Measurements from ENCODE around the gene MAP2K2.
A peak's percentile ranks its signal among the peaks of the same experiment; 100 is the strongest.

Gene MAP2K2

DNA sequence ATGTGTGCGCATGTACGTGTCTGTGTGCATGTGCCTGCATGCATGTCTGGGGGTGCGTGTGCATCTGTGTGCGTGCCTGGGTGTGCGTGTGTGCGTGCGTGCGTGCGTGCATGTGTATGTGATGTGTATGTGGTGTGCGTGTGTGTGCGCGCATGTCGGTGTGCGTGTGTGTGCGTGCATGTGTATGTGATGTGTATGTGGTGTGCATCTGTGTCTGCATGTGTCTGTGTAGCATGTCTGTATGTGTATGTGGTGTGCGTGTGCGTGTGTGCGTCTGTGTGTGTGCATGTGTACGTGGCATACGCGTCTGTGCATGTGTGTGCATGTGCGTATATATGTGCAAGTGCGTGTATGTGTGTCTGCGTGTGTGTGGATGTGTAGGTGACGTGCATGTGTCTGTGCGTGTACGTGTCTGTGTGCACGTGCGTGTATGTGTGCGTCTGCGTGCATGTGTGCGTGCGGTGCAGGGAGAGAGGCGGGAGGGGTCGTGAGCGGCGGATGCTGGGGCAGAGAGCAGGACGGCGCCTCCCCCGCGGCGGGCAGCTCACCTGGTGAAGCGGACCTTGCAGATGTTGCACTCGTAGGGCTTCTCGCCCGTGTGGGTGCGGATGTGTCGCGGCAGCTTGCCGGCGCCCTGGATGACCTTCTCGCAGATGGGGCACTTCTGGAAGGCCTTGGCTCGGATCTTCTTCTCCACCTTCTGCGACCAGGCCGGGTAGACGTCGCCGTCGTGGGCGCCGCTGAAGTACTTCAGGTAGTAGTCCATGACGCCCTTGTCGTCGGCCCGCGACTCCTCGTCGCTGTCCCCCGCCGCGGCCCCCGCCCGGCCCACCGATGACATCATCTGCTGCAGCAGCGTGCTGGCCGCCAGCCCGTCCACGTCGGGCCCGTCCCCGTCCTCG lies 70.2 kb downstream of the MAP2K2 start:
- Mint-ChIP-seq H3K4me1 (peaks cover 43% of the 10 kb centered on the region), H3K27me3 (no peaks in the 10 kb centered on the region), H3K36me3 (peaks cover 24% of the 10 kb centered on the region), H3K27ac (no peak overlapping the region), H3K9me3 (no peaks in the 10 kb centered on the region), H3K4me3 (no peak overlapping the region)

DNA sequence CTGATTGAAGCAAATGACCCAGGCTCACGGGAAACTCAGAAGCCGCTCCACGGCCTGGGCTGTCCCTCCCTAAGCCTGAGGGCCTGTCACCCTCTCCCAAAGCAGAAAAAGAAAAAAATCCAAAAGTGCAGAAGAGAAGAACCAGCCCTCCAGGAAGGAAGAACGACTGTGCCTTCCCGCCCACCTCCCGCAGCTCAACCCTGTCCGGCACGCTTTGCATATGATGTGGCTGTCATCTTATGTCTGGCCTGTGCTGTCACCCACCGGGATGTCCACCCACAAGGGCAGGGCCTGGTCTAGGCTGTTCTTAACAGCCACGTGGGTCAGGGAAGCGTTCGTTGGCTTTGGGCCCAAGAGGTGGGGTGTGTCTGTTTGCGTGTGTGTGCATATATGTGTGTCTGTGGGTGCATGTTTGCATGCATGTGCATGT lies 70.9 kb downstream of the MAP2K2 start:
- Mint-ChIP-seq H3K27me3 (no peaks in the 10 kb centered on the region), H3K36me3 (peaks cover 24% of the 10 kb centered on the region), H3K9me3 (no peaks in the 10 kb centered on the region), H3K27ac (peak overlapping the region; percentile 80), H3K4me3 (no peak overlapping the region), H3K4me1 (peaks cover 43% of the 10 kb centered on the region)

DNA sequence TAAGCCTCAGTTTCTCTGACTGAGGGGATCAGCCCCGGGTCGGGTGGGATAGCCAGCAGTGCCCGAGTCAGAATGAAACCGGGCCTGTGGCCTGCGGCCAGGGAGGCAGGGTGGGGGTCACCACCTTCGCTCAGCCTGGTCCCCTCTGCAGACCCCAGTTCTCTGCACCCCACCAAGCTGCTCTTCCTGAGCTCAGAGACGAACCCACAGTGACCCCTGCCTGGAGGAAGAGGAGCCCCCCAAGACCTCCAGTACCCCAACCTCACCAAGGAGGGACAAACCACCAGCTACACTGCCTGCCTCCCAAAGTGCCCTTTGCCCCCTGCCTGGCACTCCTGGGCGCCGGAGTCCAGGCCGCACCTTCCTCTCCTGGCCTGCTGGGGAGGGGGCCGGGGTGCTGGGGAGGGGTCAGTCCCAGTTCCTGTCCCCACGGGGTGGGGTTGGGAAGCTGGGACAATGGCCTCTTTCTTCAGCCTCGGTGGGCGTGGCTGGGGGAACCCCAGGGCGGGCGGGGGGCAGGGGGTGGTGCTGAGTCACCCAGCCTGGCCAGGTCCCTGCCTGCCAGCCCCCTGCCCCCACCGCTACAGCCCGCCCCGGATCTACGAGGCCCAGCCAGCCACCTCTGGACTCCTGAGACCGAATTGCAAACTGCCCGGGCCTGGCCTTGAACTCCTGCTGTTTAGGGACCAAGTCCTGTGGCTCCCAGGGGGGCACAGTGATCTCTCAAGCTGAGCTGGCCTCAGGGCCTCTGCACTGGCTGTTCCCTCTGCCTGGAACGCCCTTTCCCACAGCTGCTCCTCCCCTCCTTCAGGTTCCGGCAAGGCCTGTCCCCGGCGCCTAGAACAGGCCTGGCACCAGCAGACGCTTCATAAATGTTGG lies 71.6 kb downstream of the MAP2K2 start:
- Mint-ChIP-seq H3K36me3 (peaks cover 22% of the 10 kb centered on the region), H3K4me1 (peaks cover 38% of the 10 kb centered on the region), H3K27ac (peak overlapping the region; percentile 80), H3K4me3 (no peak overlapping the region), H3K9me3 (no peaks in the 10 kb centered on the region), H3K27me3 (no peaks in the 10 kb centered on the region)

GRCh38 chr19:4051175-4052101 lies 72.5 kb downstream of the MAP2K2 start:
- Mint-ChIP-seq H3K36me3 (peaks cover 21% of the 10 kb centered on the region), H3K4me1 (peaks cover 38% of the 10 kb centered on the region), H3K27ac (peak overlapping the region; percentile 72), H3K4me3 (peak overlapping the region; percentile 52), H3K9me3 (no peaks in the 10 kb centered on the region), H3K27me3 (no peaks in the 10 kb centered on the region)

DNA sequence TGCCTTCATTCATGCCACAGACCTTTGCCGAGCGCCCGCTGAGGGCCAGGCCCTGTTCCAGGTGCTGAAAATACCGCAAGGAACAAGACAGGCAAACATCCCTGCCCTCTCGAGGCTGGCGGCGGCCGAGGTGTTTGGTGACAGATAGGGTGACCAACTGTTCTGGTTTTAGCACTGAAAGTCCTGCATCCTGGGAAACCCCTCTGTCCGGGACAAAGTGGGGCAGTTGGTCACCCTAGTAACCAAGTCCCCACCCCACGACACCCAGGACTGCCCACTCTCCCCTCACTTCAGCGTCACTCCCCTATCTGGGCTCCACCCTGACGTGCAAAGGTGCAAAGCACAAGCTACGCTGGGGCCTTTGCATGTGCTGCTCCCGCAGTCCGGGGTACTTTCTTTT lies 74.5 kb downstream of the MAP2K2 start:
- H3K9me3 Mint-ChIP-seq = no peaks in the 10 kb centered on the region
- H3K4me3 Mint-ChIP-seq = no peak overlapping the region
- no peak overlapping the region for H3K27ac Mint-ChIP-seq
- no peaks in the 10 kb centered on the region for H3K27me3 Mint-ChIP-seq
- peaks cover 21% of the 10 kb centered on the region for H3K36me3 Mint-ChIP-seq
- H3K4me1 Mint-ChIP-seq = peaks cover 39% of the 10 kb centered on the region

DNA sequence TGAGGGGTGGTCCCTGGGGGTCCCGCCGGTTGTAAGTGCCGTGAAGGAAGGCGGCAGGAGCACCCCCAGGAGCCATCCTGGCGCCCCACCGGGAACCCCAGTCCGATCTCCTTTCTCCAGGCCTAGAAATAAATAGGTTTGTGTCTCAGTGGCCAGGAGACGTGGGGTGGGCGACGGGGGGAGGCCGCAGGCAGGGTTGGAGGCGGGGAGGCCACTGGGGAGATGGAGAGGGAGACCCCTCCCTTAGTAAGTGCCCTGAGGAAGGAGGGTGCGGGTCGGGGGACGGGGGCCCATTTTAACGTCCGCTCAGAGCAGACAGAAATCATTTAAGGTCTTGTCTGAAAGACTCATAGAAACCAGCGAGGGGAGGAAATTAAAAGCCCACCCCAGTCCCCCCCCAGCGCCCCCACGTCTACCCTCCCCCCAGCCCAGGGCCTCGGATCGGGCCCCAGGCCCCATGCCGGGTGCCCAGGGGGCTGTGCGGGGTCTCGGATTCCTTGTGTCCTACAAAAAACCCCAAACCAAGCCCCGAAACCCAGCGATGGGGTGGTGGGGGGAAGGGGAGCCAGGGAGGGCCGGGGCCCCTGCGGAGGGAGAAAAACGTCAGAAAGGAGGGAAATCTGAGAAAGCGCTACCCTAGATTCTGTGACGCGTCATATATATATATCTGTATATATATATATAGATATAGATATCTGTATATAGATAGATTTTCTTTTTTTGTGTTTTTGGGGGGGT lies 76.8 kb downstream of the MAP2K2 start:
- no peak overlapping the region for H3K4me3 Mint-ChIP-seq
- no peaks in the 10 kb centered on the region for H3K9me3 Mint-ChIP-seq
- no peaks in the 10 kb centered on the region for H3K27me3 Mint-ChIP-seq
- no peak overlapping the region for H3K27ac Mint-ChIP-seq
- H3K36me3 Mint-ChIP-seq = peaks cover 13% of the 10 kb centered on the region
- peaks cover 26% of the 10 kb centered on the region for H3K4me1 Mint-ChIP-seq

DNA sequence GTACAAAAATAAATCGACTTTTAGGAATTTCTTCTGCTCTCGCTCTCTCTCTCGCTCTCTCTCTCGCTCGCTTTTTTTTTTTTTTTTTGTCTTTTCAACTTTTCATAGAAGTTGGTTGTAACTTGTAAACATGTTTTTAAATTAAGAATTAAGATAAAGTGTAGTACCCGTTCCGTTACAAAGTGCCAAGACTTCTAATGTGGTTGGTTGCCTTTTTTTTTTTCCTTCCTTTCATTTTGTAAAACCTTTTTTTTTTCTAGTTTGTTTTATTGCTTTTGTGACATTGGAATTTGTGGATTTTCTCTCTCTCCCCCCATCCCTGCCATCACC lies 77.6 kb downstream of the MAP2K2 start:
- peaks cover 11% of the 10 kb centered on the region for H3K36me3 Mint-ChIP-seq
- peaks cover 23% of the 10 kb centered on the region for H3K4me1 Mint-ChIP-seq
- no peaks in the 10 kb centered on the region for H3K9me3 Mint-ChIP-seq
- H3K27me3 Mint-ChIP-seq = no peaks in the 10 kb centered on the region
- peak overlapping the region; percentile 24 for H3K4me3 Mint-ChIP-seq
- peak overlapping the region; percentile 48 for H3K27ac Mint-ChIP-seq

DNA sequence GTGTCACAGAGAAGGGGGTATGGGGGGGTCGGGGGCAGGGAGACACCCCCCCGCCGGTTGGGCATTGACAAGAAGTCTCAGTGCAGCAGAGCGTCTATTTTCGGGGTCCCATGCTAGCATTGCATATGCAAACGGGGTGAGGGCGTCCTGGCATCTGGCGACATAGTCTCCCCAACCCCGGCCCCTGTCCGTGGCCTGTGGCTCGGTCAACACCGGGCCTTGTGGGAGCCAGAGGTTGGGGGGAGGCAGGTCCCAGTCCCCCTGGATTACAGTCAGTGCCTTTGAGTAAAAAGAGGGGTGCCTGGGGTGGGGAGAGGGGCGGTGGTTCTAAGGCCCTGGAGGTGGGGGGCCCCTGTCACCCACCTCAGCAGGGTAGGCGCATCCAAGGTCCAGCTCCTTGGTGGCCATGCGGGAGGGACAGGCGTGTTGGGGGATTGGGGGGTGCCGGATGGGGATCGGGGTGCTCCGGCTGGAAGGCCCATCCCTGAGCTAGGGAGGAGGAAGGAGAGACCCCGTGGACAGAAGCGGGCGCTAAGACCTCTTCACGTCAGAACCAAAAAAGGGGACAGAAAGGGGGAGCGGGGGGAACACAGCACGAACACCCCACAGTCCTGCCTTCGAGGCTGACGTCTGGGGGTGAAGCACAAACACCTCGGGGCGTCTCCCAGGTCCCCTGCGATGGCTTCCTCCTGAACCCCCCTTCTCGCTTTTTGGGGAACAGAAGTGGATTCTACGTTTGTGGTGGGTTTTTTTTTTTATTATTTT lies 78.1 kb downstream of the MAP2K2 start:
- Mint-ChIP-seq H3K36me3 (peaks cover 7% of the 10 kb centered on the region), H3K4me3 (peak overlapping the region; percentile 24), H3K4me1 (peaks cover 19% of the 10 kb centered on the region), H3K9me3 (no peaks in the 10 kb centered on the region), H3K27ac (peak overlapping the region; percentile 48), H3K27me3 (no peaks in the 10 kb centered on the region)

GRCh38 chr19:4044990-4045465 lies 78.9 kb downstream of the MAP2K2 start:
- H3K27ac Mint-ChIP-seq = no peak overlapping the region

GRCh38 chr19:4043966-4044715 lies 79.8 kb downstream of the MAP2K2 start:
- Mint-ChIP-seq H3K9me3 (no peaks in the 10 kb centered on the region), H3K27ac (peak overlapping the region; percentile 17), H3K27me3 (no peaks in the 10 kb centered on the region), H3K36me3 (no peaks in the 10 kb centered on the region), H3K4me1 (peaks cover 8% of the 10 kb centered on the region), H3K4me3 (no peak overlapping the region)

More at GRCh38 chr19:4044990-4045465, 78.9 kb downstream of the MAP2K2 start:
- Mint-ChIP-seq H3K36me3 (peaks cover 3% of the 10 kb centered on the region), H3K4me1 (peaks cover 13% of the 10 kb centered on the region), H3K27me3 (no peaks in the 10 kb centered on the region), H3K4me3 (no peak overlapping the region), H3K9me3 (no peaks in the 10 kb centered on the region)

DNA sequence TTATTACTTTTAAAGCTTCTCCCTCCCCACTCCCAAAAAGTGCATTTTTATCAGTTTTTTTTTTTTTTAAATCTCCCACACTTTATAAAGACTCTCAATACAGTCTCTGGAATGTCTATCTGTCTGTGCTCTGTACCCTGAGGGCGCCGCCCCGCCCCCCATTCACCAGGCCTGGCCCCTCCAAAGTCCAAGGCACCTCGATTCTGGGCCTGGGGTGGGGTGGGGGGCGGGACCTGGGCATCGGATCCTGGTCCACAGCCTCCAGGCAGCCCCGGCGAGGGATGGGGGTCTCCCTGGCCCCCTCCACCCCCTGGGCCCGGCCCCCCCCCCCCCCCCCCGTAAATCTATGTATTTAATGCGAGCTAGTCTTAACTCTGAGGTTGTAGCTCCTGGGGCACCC lies 80.5 kb downstream of the MAP2K2 start:
- peaks cover 8% of the 10 kb centered on the region for H3K4me1 Mint-ChIP-seq
- H3K4me3 Mint-ChIP-seq = no peak overlapping the region
- H3K36me3 Mint-ChIP-seq = no peaks in the 10 kb centered on the region
- no peaks in the 10 kb centered on the region for H3K27me3 Mint-ChIP-seq
- no peak overlapping the region for H3K27ac Mint-ChIP-seq
- H3K9me3 Mint-ChIP-seq = no peaks in the 10 kb centered on the region

- H3K4me1 Mint-ChIP-seq = peaks cover 8% of the 10 kb centered on the region
- no peak overlapping the region for H3K27ac Mint-ChIP-seq
- no peaks in the 10 kb centered on the region for H3K9me3 Mint-ChIP-seq
- H3K27me3 Mint-ChIP-seq = no peaks in the 10 kb centered on the region
- no peak overlapping the region for H3K4me3 Mint-ChIP-seq
- peaks cover 1% of the 10 kb centered on the region for H3K36me3 Mint-ChIP-seq
Observed at GRCh38 chr19:4042731-4043082, 81.2 kb downstream of the MAP2K2 start.

DNA sequence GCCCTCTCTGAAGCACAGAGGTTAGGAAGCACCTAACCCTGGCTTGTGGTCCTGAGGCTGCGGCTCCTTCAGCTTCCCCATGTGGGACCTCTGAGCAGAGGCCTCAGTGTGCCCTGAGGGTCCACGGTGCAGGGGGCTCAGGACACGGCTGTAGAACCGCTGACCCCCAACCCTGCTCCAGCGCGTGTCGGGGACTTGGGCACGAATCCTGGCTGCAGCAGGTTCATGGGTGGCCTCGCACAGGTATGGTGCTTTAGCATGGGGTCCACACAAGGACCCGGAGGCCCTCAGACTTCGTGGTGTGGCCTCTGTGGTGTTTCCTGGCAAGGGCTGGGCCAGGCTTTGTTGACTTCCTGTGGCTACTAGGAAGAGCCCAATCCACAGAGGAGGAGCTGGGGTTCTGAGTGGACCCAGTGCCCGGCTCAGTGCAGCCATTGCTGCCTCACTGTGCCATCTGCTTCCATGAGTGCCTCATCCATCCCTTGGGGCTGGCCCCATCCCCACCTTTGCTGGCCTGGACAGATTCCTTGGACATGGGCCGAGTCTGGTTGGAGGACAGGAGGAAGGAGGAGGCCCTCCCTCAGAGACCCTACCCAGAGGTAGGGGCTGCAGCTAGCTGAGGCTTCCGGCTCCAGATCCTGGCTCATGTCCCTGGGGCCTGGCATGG lies 81.7 kb downstream of the MAP2K2 start:
- peaks cover 8% of the 10 kb centered on the region for H3K4me1 Mint-ChIP-seq
- peaks cover 1% of the 10 kb centered on the region for H3K36me3 Mint-ChIP-seq
- no peaks in the 10 kb centered on the region for H3K9me3 Mint-ChIP-seq
- H3K4me3 Mint-ChIP-seq = no peak overlapping the region
- H3K27me3 Mint-ChIP-seq = no peaks in the 10 kb centered on the region
- H3K27ac Mint-ChIP-seq = no peak overlapping the region
